ENCODE results near the gene FBN2.

Gene FBN2

DNA sequence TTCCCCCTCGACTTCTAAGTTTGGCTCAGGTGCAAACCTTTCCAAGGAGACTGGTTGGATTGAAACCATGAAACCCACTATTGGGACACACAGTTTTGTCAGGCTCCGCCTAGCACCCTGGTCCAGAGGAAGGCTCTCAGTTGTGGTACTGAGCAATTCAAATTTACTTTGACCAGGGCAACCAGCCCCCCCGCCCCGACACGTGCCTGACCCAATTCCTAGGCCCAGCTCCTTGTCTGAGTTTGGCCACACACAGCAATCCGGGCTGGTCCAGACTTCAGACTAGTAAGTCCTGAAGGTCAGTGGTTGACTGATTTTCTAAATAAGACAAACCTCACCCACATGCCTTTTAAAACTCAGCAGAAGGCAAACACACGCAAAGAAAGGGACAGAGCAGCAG is 321.8 kb downstream of the FBN2 start:
- H4K20me1 ChIP-seq (ENCODE audit: insufficient read depth) = no peaks in the 10 kb centered on the region
- H3K4me3 ChIP-seq (IDR thresholded peaks at IDR 0.05; ENCODE audit: insufficient read depth, low read depth, low read length) = no peak overlapping the region
- H3K27ac ChIP-seq = no peak overlapping the region
- no peaks in the 10 kb centered on the region for H3K36me3 ChIP-seq (ENCODE audit: insufficient read depth)
- no peak overlapping the region for H3K4me2 ChIP-seq
- H3K79me2 ChIP-seq (ENCODE audit: insufficient read depth, low read depth) = no peaks in the 10 kb centered on the region
- no peak for TF ChIP-seq CTCF (conservative IDR thresholded peaks at IDR 0.05; ENCODE audit: low read depth, low read length)
- no peaks in the 10 kb centered on the region for H3K4me1 ChIP-seq (ENCODE audit: low read depth, poor library complexity, severe bottlenecking)
- no peak overlapping the region for H3K9ac ChIP-seq
- H2AFZ ChIP-seq (ENCODE audit: low read depth) = no peak overlapping the region
- no peaks in the 10 kb centered on the region for H3K27me3 ChIP-seq (ENCODE audit: insufficient read depth, low read depth)

GRCh38 chr5:128213833-128214232 is 324.2 kb downstream of the FBN2 start:
- no peaks in the 10 kb centered on the region for H3K36me3 ChIP-seq (ENCODE audit: insufficient read depth)
- H3K9ac ChIP-seq = no peak overlapping the region
- H4K20me1 ChIP-seq (ENCODE audit: insufficient read depth) = no peaks in the 10 kb centered on the region
- no peaks in the 10 kb centered on the region for H3K4me1 ChIP-seq (ENCODE audit: low read depth, poor library complexity, severe bottlenecking)
- no peaks in the 10 kb centered on the region for H3K27me3 ChIP-seq (ENCODE audit: insufficient read depth, low read depth)
- no peaks in the 10 kb centered on the region for H3K79me2 ChIP-seq (ENCODE audit: insufficient read depth, low read depth)
- no peak overlapping the region for H3K4me3 ChIP-seq (IDR thresholded peaks at IDR 0.05; ENCODE audit: insufficient read depth, low read depth, low read length)
- no peak for TF ChIP-seq CTCF (conservative IDR thresholded peaks at IDR 0.05; ENCODE audit: low read depth, low read length)
- H2AFZ ChIP-seq (ENCODE audit: low read depth) = no peak overlapping the region
- no peak overlapping the region for H3K27ac ChIP-seq
- no peak overlapping the region for H3K4me2 ChIP-seq

GRCh38 chr5:128213340-128213739 is 324.7 kb downstream of the FBN2 start:
- no peaks in the 10 kb centered on the region for H3K36me3 ChIP-seq (ENCODE audit: insufficient read depth)
- no peak overlapping the region for H3K27ac ChIP-seq
- no peaks in the 10 kb centered on the region for H3K79me2 ChIP-seq (ENCODE audit: insufficient read depth, low read depth)
- H3K27me3 ChIP-seq (ENCODE audit: insufficient read depth, low read depth) = no peaks in the 10 kb centered on the region
- 0 out of 2 replicates have a peak overlapping the region, but pooled peaks have one; percentile 23 for H2AFZ ChIP-seq (ENCODE audit: low read depth)
- H3K4me1 ChIP-seq (ENCODE audit: low read depth, poor library complexity, severe bottlenecking) = no peaks in the 10 kb centered on the region
- no peak overlapping the region for H3K4me3 ChIP-seq (IDR thresholded peaks at IDR 0.05; ENCODE audit: insufficient read depth, low read depth, low read length)
- TF ChIP-seq CTCF (conservative IDR thresholded peaks at IDR 0.05; ENCODE audit: low read depth, low read length) = peak; percentile 89
- no peak overlapping the region for H3K9ac ChIP-seq
- H3K4me2 ChIP-seq = no peak overlapping the region
- H4K20me1 ChIP-seq (ENCODE audit: insufficient read depth) = no peaks in the 10 kb centered on the region

- Histone ChIP-seq H3K27ac (no peak overlapping the region), H3K4me1 (ENCODE audit: low read depth, poor library complexity, severe bottlenecking) (no peaks in the 10 kb centered on the region), H3K4me3 (IDR thresholded peaks at IDR 0.05; ENCODE audit: insufficient read depth, low read depth, low read length) (no peak overlapping the region), H3K9ac (no peak overlapping the region), H2AFZ (ENCODE audit: low read depth) (no peak overlapping the region), H3K27me3 (ENCODE audit: insufficient read depth, low read depth) (no peaks in the 10 kb centered on the region), H4K20me1 (ENCODE audit: insufficient read depth) (no peaks in the 10 kb centered on the region), H3K79me2 (ENCODE audit: insufficient read depth, low read depth) (no peaks in the 10 kb centered on the region), H3K36me3 (ENCODE audit: insufficient read depth) (no peaks in the 10 kb centered on the region), H3K4me2 (no peak overlapping the region)
- no peak for TF ChIP-seq CTCF (conservative IDR thresholded peaks at IDR 0.05; ENCODE audit: low read depth, low read length)
Observed at GRCh38 chr5:128212191-128212806, 325.7 kb downstream of the FBN2 start.
